PC-9 (cell line): Measurements from ENCODE around the gene GPC1. TPM values are rescaled to one million over a fixed set of nuclear protein-coding genes. Genes with fewer than 3 reads are reported as not detected.

Source experiments
- BruUV-seq: library from RNA; stranded (reverse); fragments of 400-500 nt; replicated peaks from 2 replicates; lab custom pipeline; 2021; lab: Mats Ljungman, UMichigan
- CTCF ChIA-PET: fragments of 300-600 bp; sonication (Branson Sonifier 250); formaldehyde crosslinking; loops from one replicate; lab custom pipeline; 2022; ENCODE audit warnings: antibody characterized with exemption; lab: Charles Lee
- POLR2A ChIA-PET: fragments of 300-600 bp; sonication (Branson Sonifier 250); formaldehyde crosslinking; loops from one replicate; lab custom pipeline; 2022; ENCODE audit warnings: antibody characterized with exemption; ENCODE audit not compliant: unreplicated experiment; lab: Charles Lee
- DNase-seq, 2 experiments: peaks; one replicate each; pipeline versions ENCODE4 v3.0.0 to v3.0.0-alpha.2; 2015 to 2022; ENCODE audit warnings: mixed read lengths in 1 of 2
- H2AFZ ChIP-seq: fragments of 200-600 bp; sonication (generic); 2 replicates; pipeline ENCODE4 v1.8.1; 2017; ENCODE audit warnings: antibody characterized with exemption
- H3F3A ChIP-seq: fragments of 200-600 bp; sonication (generic); 2 replicates; pipeline ENCODE4 v1.8.1; 2017; ENCODE audit warnings: antibody characterized with exemption, mild to moderate bottlenecking, low read depth; ENCODE audit not compliant: insufficient read depth
- H3K27ac ChIP-seq: fragments of 200-600 bp; sonication (generic); 2 replicates; pipeline ENCODE4 v1.6.1; 2016; ENCODE audit warnings: mixed run types
- H3K27me3 ChIP-seq: fragments of 200-600 bp; sonication (generic); 2 replicates; pipeline ENCODE4 v1.6.1; 2016; ENCODE audit warnings: low read depth, mixed run types; ENCODE audit not compliant: insufficient read depth
- H3K36me3 ChIP-seq: fragments of 200-600 bp; sonication (generic); 2 replicates; pipeline ENCODE4 v1.6.1; 2016; ENCODE audit warnings: low read depth, mixed run types
- H3K4me1 ChIP-seq: fragments of 200-600 bp; sonication (generic); replicated peaks from 2 replicates; pipeline ENCODE4 v1.6.1; 2016; ENCODE audit warnings: mixed run types; ENCODE audit not compliant: insufficient read depth
- H3K4me2 ChIP-seq: fragments of 200-600 bp; sonication (generic); 2 replicates; pipeline ENCODE4 v1.6.1; 2017; ENCODE audit warnings: mixed run types
- H3K4me3 ChIP-seq: fragments of 200-600 bp; sonication (generic); 2 replicates; pipeline ENCODE4 v1.6.1; 2016; ENCODE audit warnings: mixed run types
- H3K79me2 ChIP-seq: fragments of 200-600 bp; sonication (generic); 2 replicates; pipeline ENCODE4 v1.6.1; 2017; ENCODE audit warnings: low read depth, mixed run types
- H3K9me2 ChIP-seq: fragments of 200-600 bp; sonication (generic); 2 replicates; pipeline ENCODE4 v1.8.1; 2017; ENCODE audit warnings: mild to moderate bottlenecking; ENCODE audit not compliant: insufficient read depth
- H3K9me3 ChIP-seq: fragments of 200-600 bp; sonication (generic); 2 replicates; pipeline ENCODE4 v1.8.1; 2016; ENCODE audit warnings: low read depth; ENCODE audit not compliant: insufficient read depth
- H4K20me1 ChIP-seq: fragments of 200-600 bp; sonication (generic); 2 replicates; pipeline ENCODE4 v1.8.1; 2017; ENCODE audit not compliant: insufficient read depth
- EZH2 ChIP-seq: fragments of 200-600 bp; sonication (generic); IDR thresholded peaks from 2 replicates; pipeline ENCODE4 v1.8.0; 2017; ENCODE audit warnings: antibody characterized with exemption, low read depth
- intact Hi-C: fragments of 100-400 bp; cut with micrococcal nuclease; formaldehyde crosslinking; loops from one replicate; pipeline ENCODE4 v1.10.0; 2022; ENCODE audit not compliant: unreplicated experiment
- microRNA-seq: library from miRNA; unstranded; fragments of <30 nt; microRNA quantifications from one replicate; pipeline ENCODE4 v1.2.0, GENCODE V29; 2021; ENCODE audit warnings: borderline number of aligned reads, borderline replicate concordance
- total RNA-seq: library from RNA; stranded (reverse); gene quantifications from 2 replicates; pipeline ENCODE4 v1.2.3, GENCODE V29; 2021
- TF ChIP-seq, protein P1 (sequence below): fragments of 200-600 bp; sonication (generic); conservative IDR thresholded peaks from 2 replicates; pipeline ENCODE4 v1.6.1; 2017; ENCODE audit warnings: mixed run types, antibody characterized with exemption, mild to moderate bottlenecking, moderate library complexity

GPC1 gene
- total RNA-seq, 1 experiment from 2014 or later: 302 TPM

DNA sequence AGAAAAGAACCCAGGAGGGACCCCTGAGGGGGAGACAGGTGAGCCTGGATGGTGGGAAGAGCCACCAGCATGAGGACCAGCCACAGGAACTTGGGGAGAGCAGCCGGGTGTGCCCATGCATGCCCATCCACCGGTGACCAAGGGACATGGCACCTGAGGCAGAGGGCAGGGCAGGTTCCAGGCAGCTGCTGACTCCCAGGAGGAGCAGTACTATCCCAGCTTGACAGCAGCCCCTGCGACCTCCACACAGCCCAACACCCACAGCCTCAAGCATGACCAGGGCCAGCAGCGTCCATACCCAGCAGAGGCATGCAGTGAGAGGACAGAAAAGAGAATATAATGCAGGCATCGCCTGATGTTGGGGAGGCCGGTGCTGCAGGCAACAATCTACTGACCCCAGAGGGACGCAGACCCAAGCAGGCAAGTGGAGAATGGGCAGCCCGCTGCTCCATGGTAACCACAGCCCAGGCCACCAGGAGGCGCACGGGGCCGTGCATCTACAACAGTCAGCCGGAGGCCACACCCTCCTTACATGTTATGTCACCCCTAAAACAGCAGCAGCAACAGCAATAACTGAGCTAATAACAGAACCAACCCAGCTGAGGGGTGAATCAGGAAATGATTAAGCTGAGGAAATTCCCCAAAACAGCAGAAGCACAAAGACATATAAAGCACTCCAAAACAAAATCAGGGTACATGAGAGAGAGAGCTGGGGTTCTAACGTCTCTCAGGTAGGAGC is 78.3 kb downstream of the GPC1 start:
- no peaks in the 10 kb centered on the region for H3K9me3 ChIP-seq
- H3K4me1 ChIP-seq: no peaks in the 10 kb centered on the region
- no peaks in the 10 kb centered on the region for H3K79me2 ChIP-seq
- no TSS peak for BruUV-seq
- H3K27ac ChIP-seq: no peak overlapping the region
- peak; percentile 71 to 87 for DNase-seq
- peaks cover 19% of the 10 kb centered on the region; the same call in 1 of the 2 replicates for H3F3A ChIP-seq
- POLR2A ChIA-PET: interaction anchor here (0.5 to 1.0 kb wide), 4 partner anchors 52 to 1026 kb away, joined by 3 to 6 read pairs (median 4); partner anchors contain the start of gene CAPN10
- peaks cover 8% of the 10 kb centered on the region; the same call in 1 of the 2 replicates for H3K36me3 ChIP-seq
- H3K27me3 ChIP-seq: no peaks in the 10 kb centered on the region
- no peak overlapping the region for H3K4me2 ChIP-seq
- H3K9me2 ChIP-seq: no peaks in the 10 kb centered on the region
- CTCF ChIA-PET: interaction anchor here (0.5 to 1.5 kb wide), 14 partner anchors 34 to 1270 kb away, joined by 3 to 24 read pairs (median 6); partner anchors contain the start of genes CAPN10, DUSP28 and NDUFA10
- TF ChIP-seq, protein P1, sequence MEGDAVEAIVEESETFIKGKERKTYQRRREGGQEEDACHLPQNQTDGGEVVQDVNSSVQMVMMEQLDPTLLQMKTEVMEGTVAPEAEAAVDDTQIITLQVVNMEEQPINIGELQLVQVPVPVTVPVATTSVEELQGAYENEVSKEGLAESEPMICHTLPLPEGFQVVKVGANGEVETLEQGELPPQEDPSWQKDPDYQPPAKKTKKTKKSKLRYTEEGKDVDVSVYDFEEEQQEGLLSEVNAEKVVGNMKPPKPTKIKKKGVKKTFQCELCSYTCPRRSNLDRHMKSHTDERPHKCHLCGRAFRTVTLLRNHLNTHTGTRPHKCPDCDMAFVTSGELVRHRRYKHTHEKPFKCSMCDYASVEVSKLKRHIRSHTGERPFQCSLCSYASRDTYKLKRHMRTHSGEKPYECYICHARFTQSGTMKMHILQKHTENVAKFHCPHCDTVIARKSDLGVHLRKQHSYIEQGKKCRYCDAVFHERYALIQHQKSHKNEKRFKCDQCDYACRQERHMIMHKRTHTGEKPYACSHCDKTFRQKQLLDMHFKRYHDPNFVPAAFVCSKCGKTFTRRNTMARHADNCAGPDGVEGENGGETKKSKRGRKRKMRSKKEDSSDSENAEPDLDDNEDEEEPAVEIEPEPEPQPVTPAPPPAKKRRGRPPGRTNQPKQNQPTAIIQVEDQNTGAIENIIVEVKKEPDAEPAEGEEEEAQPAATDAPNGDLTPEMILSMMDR: peak; percentile 93
- TF ChIP-seq EZH2: no peak
- H4K20me1 ChIP-seq: peaks cover 21% of the 10 kb centered on the region
- intact Hi-C loops: loop anchor here (5.0 to 10.0 kb wide), 2 partner anchors 54 to 191 kb away; partner anchors contain the start of gene RNPEPL1
- no peak overlapping the region for H2AFZ ChIP-seq
- no peak overlapping the region for H3K4me3 ChIP-seq

DNA sequence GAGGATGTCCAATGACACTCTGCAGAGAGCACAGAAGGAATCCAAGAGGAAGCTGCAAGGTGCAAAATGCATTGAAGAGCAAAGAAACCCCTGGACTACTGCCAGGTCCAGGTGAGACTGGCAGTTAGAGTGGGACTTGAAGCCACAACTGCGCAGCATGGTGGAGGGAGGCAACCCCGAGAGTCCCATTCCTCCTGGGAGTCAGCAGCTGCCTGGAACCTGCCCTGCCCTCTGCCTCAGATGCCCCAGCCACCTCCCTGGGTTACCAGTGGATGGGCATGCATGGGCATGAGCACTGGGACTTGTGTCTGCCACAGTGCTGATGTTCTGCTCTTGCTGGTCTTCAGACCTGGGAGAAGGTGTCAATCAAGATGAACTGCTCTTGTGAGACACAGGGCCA is 79.2 kb downstream of the GPC1 start:
- ChIA-PET CTCF (interaction anchor here (0.7 to 1.5 kb wide), 7 partner anchors 52 to 382 kb away, joined by 3 to 24 read pairs (median 12); partner anchors contain the start of gene CAPN10), POLR2A (interaction anchor here (0.6 kb wide), 1 partner anchor 196 kb away, joined by 3 read pairs; no protein-coding TSS in a partner anchor)
- Histone ChIP-seq H3K9me2 (no peaks in the 10 kb centered on the region), H2AFZ (no peak overlapping the region), H3F3A (peaks cover 19% of the 10 kb centered on the region; the same call in 1 of the 2 replicates), H3K9me3 (no peaks in the 10 kb centered on the region), H3K4me3 (no peak overlapping the region), H3K36me3 (peaks cover 16% of the 10 kb centered on the region; the same call in 1 of the 2 replicates), H3K4me1 (no peaks in the 10 kb centered on the region), H4K20me1 (peaks cover 21% of the 10 kb centered on the region), H3K27me3 (no peaks in the 10 kb centered on the region), H3K4me2 (no peak overlapping the region), H3K27ac (no peak overlapping the region), H3K79me2 (no peaks in the 10 kb centered on the region)
- DNase-seq: no peak
- no peak for TF ChIP-seq EZH2
- TF ChIP-seq, protein P1: no peak
- BruUV-seq: no TSS peak
- intact Hi-C loops: loop anchor here (5.0 to 10.0 kb wide), 2 partner anchors 53 to 190 kb away; partner anchors contain the start of gene RNPEPL1

DNA sequence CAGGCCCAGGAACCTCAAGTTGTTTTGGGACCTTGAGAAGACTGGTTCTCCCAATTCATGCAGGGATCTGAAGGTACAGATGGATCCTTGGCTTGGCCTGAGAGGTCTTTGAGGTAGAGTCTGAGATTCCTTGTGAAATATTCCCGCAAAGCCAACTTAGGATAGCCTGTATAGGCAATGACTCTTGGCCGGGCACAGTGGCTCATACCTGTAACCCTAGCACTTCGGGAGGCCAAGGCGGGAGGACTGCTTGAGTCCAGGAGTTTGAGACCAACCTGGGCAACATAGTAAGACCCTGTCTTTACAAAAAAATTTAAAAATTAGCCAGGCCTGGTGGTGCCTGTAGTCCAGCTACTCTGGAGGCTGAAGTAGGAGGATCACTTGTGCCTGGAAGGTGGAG is 81.9 kb downstream of the GPC1 start:
- no peaks in the 10 kb centered on the region for H3K4me1 ChIP-seq

More for the DNA sequence above, 81.9 kb downstream of the GPC1 start:
- peaks cover 27% of the 10 kb centered on the region for H4K20me1 ChIP-seq
- TF ChIP-seq, protein P1: no peak
- no peak for TF ChIP-seq EZH2
- no peak for DNase-seq
- no peaks in the 10 kb centered on the region for H3K9me2 ChIP-seq
- BruUV-seq: no TSS peak
- H3K79me2 ChIP-seq: no peaks in the 10 kb centered on the region
- no peak overlapping the region for H3K4me2 ChIP-seq
- H2AFZ ChIP-seq: no peak overlapping the region
- ChIA-PET POLR2A (no interaction called here), CTCF (no interaction called here)
- no peaks in the 10 kb centered on the region for H3K27me3 ChIP-seq
- H3K4me3 ChIP-seq: no peak overlapping the region
- H3K27ac ChIP-seq: no peak overlapping the region
- H3F3A ChIP-seq: peaks cover 19% of the 10 kb centered on the region; the same call in 1 of the 2 replicates
- H3K9me3 ChIP-seq: no peaks in the 10 kb centered on the region
- intact Hi-C loops: loop anchor here (10.0 kb wide), 1 partner anchor 187 kb away; no protein-coding TSS in a partner anchor
- 0 out of 2 replicates have a peak, but pooled peaks cover 14% of the 10 kb centered on the region for H3K36me3 ChIP-seq

Small RNA genes lying within 50 kb of the gene (microRNA-seq; reads per million reads assigned to microRNA genes)
- gene MIR149: 3,277 reads per million, percentile 84 among the genes with 10 or more reads in this experiment

Other genes starting within 250 kb of the GPC1 start
- 85.7 and 94.8 TPM in 2 replicates for gene ANKMY1, start 122.3 kb downstream of the GPC1 start, total RNA-seq
- 10.9 and 11.5 TPM in 2 replicates for gene DUSP28, start 124.7 kb downstream of the GPC1 start, total RNA-seq
- gene RNPEPL1, start 132.8 kb downstream of the GPC1 start, total RNA-seq: 101 and 125 TPM in 2 replicates
- 49.8 and 70.3 TPM in 2 replicates for gene CAPN10, start 151.1 kb downstream of the GPC1 start, total RNA-seq
- gene GPR35, start 189.8 kb downstream of the GPC1 start, total RNA-seq: 1.1 and 2.5 TPM in 2 replicates
- gene AQP12B, start 247.2 kb downstream of the GPC1 start, total RNA-seq: not detected in 2 replicates